ENCODE measurements around the gene COL18A1. TPM values are rescaled to one million over a fixed set of nuclear protein-coding genes. Genes with fewer than 3 reads are reported as not detected.

Gene COL18A1
- total and polyA plus RNA-seq, 4 donors: 97.3 to 963 (median 295) TPM

GRCh38 chr21:45455674-45456583 lies 51.0 kb downstream of the COL18A1 start:
- H3K36me3 ChIP-seq (ENCODE audit: control insufficient read depth in 1 of 2, insufficient read depth in 2 of 2, low read length in 1 of 2): no peaks in the 10 kb centered on the region
- no peaks in the 10 kb centered on the region for H3K9me3 ChIP-seq (ENCODE audit: control insufficient read depth, low read length)
- peak overlapping the region in 1 of 2 donors; percentile 32 for H3K27ac ChIP-seq (ENCODE audit: low read depth in 1 of 2, low read length in 2 of 2)
- no peaks in the 10 kb centered on the region for H3K27me3 ChIP-seq (ENCODE audit: control insufficient read depth in 1 of 2, insufficient read depth in 2 of 2, low read length in 1 of 2)
- intact Hi-C loops (cut with DNase I): no loop called here
- ATAC-seq (ENCODE audit: low FRiP score): peak; percentile 1
- peak overlapping the region in 1 of 2 donors; percentile 5 for H3K4me3 ChIP-seq (ENCODE audit: low read length in 2 of 2)
- DNase-seq: peak; percentile 65 to 80
- peaks cover 0 to 2% of the 10 kb centered on the region in 2 donors for H3K4me1 ChIP-seq (ENCODE audit: control insufficient read depth in 1 of 2, insufficient read depth in 2 of 2, low read length in 2 of 2)
- WGBS, 2 donors: 44 to 47% methylated on average over 44 to 47 of the region's 47 CpGs

GRCh38 chr21:45456584-45457160 lies 51.7 kb downstream of the COL18A1 start:
- ATAC-seq (ENCODE audit: low FRiP score) (no peak), DNase-seq (peak; percentile 45 to 60)
- no peaks in the 10 kb centered on the region for H3K36me3 ChIP-seq (ENCODE audit: control insufficient read depth in 1 of 2, insufficient read depth in 2 of 2, low read length in 1 of 2)
- H3K27me3 ChIP-seq (ENCODE audit: control insufficient read depth in 1 of 2, insufficient read depth in 2 of 2, low read length in 1 of 2): no peaks in the 10 kb centered on the region
- no peak overlapping the region for H3K4me3 ChIP-seq (ENCODE audit: low read length in 2 of 2)
- H3K4me1 ChIP-seq (ENCODE audit: control insufficient read depth in 1 of 2, insufficient read depth in 2 of 2, low read length in 2 of 2): peaks cover 0 to 2% of the 10 kb centered on the region in 2 donors
- 90 to 91% methylated on average over 38 of the region's 38 CpGs for WGBS, 2 donors
- H3K9me3 ChIP-seq (ENCODE audit: control insufficient read depth, low read length): no peaks in the 10 kb centered on the region
- no peak overlapping the region for H3K27ac ChIP-seq (ENCODE audit: low read depth in 1 of 2, low read length in 2 of 2)
- intact Hi-C loops (cut with DNase I): no loop called here

DNA sequence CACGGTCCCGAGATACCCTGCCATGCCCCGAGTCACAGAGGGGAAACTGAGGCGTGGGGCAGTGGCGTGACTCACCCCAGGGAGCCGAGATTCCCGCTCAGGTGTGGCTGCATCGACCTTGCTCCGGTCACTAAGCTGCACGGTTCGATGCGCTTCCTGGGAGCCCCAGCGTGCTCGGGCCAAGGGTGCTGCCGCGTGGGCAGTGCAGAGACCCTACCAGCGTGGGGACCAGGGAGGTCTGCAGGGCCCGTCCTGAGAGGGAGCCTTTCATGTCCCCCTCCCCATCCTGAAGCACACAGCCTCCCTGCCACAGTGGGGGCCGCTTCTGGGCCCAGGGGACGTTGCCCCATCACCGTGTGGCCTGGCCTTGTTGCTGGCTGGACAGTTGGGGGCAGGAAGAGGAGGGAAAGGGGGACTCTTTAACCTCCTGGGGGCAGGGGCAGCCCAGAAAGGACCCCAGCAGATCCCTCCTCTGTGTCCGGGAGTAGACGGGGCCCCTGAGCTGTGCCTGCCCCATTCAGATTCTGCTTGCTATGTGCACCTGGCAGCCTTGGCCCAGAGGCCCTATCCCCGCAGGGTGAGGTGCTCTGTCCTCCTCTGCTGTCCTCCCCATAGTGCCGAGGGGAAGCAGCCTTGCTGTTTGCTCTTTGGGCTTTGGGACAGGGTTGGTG lies 52.3 kb downstream of the COL18A1 start:
- no peaks in the 10 kb centered on the region for H3K27me3 ChIP-seq (ENCODE audit: control insufficient read depth in 1 of 2, insufficient read depth in 2 of 2, low read length in 1 of 2)
- no peaks in the 10 kb centered on the region for H3K36me3 ChIP-seq (ENCODE audit: control insufficient read depth in 1 of 2, insufficient read depth in 2 of 2, low read length in 1 of 2)
- H3K27ac ChIP-seq (ENCODE audit: low read depth in 1 of 2, low read length in 2 of 2): no peak overlapping the region
- intact Hi-C loops (cut with DNase I): no loop called here
- WGBS, 2 donors: 80 to 83% methylated on average over 25 of the region's 25 CpGs
- peaks cover 0 to 2% of the 10 kb centered on the region in 2 donors for H3K4me1 ChIP-seq (ENCODE audit: control insufficient read depth in 1 of 2, insufficient read depth in 2 of 2, low read length in 2 of 2)
- ATAC-seq (ENCODE audit: low FRiP score) (no peak), DNase-seq (peak; percentile 42 to 73)
- no peaks in the 10 kb centered on the region for H3K9me3 ChIP-seq (ENCODE audit: control insufficient read depth, low read length)
- no peak overlapping the region for H3K4me3 ChIP-seq (ENCODE audit: low read length in 2 of 2)

DNA sequence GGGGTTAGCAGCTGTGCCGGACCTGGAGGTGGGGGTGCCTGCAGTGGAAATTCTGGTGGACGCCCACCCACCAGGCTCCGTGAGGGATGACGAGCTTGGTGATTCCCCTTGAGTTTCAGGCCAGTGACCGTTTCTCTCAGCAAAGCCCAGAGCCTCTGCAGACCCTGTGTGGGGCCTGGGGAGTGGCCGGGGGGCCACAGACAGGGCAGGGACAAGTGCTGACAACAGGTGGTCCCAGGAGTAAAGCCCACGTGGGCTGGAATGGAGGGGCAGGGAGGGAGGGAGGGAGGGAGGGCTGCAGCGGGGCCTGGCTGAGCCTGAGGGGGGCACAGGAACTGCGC lies 52.8 kb downstream of the COL18A1 start:
- DNase-seq (no peak), ATAC-seq (ENCODE audit: low FRiP score) (no peak)
- no peaks in the 10 kb centered on the region for H3K27me3 ChIP-seq (ENCODE audit: control insufficient read depth in 1 of 2, insufficient read depth in 2 of 2, low read length in 1 of 2)
- intact Hi-C loops (cut with DNase I): no loop called here
- no peaks in the 10 kb centered on the region for H3K9me3 ChIP-seq (ENCODE audit: control insufficient read depth, low read length)
- H3K4me1 ChIP-seq (ENCODE audit: control insufficient read depth in 1 of 2, insufficient read depth in 2 of 2, low read length in 2 of 2): peaks cover 0 to 2% of the 10 kb centered on the region in 2 donors
- no peak overlapping the region for H3K4me3 ChIP-seq (ENCODE audit: low read length in 2 of 2)
- 32 to 35% methylated on average over 8 to 9 of the region's 9 CpGs for WGBS, 2 donors
- no peak overlapping the region for H3K27ac ChIP-seq (ENCODE audit: low read depth in 1 of 2, low read length in 2 of 2)
- no peaks in the 10 kb centered on the region for H3K36me3 ChIP-seq (ENCODE audit: control insufficient read depth in 1 of 2, insufficient read depth in 2 of 2, low read length in 1 of 2)

DNA sequence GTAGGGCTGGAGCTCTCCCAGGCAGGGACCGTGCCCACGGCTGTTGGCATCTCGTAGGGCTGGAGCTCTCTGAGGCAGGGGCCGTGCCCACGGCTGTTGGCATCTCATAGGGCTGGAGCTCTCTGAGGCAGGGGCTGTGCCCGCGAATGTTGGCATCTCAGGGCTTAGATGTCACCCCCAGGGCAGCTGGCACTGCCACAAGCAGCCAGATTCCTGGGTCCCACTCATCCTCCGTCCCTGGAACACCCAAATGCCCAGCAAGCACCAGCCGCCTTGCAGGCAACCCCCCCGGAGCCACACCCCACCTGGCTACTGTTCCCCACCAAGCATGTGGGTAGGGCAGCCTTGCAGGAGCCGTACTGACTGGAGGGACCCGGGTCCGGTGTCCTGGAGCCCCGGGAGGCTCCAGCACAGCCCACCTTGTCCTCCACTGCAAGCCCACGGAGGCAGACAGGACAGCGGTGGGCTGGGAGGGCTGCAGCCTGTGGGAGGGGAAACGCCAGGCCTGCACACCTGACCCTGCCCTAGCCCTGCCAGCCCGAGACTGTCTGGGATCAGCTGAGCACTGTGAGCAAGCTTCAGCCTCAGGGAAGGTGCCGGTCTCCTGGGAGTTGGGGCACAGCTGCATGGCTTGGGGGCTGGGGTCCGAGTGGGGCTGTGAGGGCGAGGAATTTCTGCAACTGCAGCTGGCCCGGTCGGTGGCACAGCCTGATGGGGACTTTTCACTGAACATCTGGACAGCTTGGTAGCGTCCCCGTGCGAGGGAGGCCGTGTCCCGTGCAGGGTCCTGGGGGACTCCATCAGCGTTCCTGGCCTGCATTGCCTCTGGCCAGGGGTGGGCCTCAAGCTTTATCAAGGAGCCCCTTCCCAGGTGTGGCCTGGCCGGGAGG lies 53.6 kb downstream of the COL18A1 start:
- Histone ChIP-seq H3K4me3 (ENCODE audit: low read length in 2 of 2) (no peak overlapping the region), H3K36me3 (ENCODE audit: control insufficient read depth in 1 of 2, insufficient read depth in 2 of 2, low read length in 1 of 2) (no peaks in the 10 kb centered on the region), H3K27ac (ENCODE audit: low read depth in 1 of 2, low read length in 2 of 2) (no peak overlapping the region), H3K27me3 (ENCODE audit: control insufficient read depth in 1 of 2, insufficient read depth in 2 of 2, low read length in 1 of 2) (no peaks in the 10 kb centered on the region), H3K9me3 (ENCODE audit: control insufficient read depth, low read length) (no peaks in the 10 kb centered on the region), H3K4me1 (ENCODE audit: control insufficient read depth in 1 of 2, insufficient read depth in 2 of 2, low read length in 2 of 2) (peaks cover 0 to 2% of the 10 kb centered on the region in 2 donors)
- ATAC-seq (ENCODE audit: low FRiP score): no peak
- intact Hi-C loops (cut with DNase I): no loop called here
- peak; percentile 44 to 75 for DNase-seq
- 47 to 56% methylated on average over 30 of the region's 30 CpGs for WGBS, 2 donors

GRCh38 chr21:45459171-45460010 lies 54.4 kb downstream of the COL18A1 start:
- 90 to 92% methylated on average over 20 to 23 of the region's 23 CpGs for WGBS, 2 donors
- no peaks in the 10 kb centered on the region for H3K9me3 ChIP-seq (ENCODE audit: control insufficient read depth, low read length)
- H3K4me3 ChIP-seq (ENCODE audit: low read length in 2 of 2): no peak overlapping the region
- no peaks in the 10 kb centered on the region for H3K27me3 ChIP-seq (ENCODE audit: control insufficient read depth in 1 of 2, insufficient read depth in 2 of 2, low read length in 1 of 2)
- ATAC-seq (ENCODE audit: low FRiP score): no peak
- H3K4me1 ChIP-seq (ENCODE audit: control insufficient read depth in 1 of 2, insufficient read depth in 2 of 2, low read length in 2 of 2): peaks cover 0 to 2% of the 10 kb centered on the region in 2 donors
- intact Hi-C loops (cut with DNase I): no loop called here
- no peaks in the 10 kb centered on the region for H3K36me3 ChIP-seq (ENCODE audit: control insufficient read depth in 1 of 2, insufficient read depth in 2 of 2, low read length in 1 of 2)
- H3K27ac ChIP-seq (ENCODE audit: low read depth in 1 of 2, low read length in 2 of 2): peak overlapping the region in 1 of 2 donors; percentile 7
- peak; percentile 43 to 61 for DNase-seq

DNA sequence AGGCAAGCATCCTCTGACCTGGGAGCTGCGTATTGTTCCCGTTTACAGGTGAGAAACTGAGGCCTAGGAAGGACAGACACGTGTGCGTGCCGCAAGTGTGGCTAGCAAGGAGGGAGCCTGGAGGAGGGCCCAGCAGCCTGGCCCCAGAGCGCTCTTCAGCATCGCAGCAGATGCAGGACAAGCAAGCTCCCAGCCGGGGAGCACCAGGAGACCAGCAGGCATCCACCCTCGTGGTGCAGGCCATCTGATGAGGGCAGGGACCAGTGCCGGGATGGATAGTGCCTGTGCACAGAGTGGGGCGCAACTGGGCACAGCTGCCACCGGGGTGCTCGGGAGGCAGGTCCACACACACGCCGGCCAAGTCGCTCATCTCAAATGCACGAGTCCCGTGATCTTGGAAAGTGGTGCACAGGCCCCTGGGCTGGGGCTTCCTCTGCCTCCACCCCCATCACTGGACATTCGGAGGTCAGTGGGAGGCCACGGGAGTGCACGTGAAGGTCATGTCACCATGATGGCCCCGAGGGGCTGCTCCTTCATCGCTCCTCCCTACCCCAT lies 55.1 kb downstream of the COL18A1 start:
- Histone ChIP-seq H3K27me3 (ENCODE audit: control insufficient read depth in 1 of 2, insufficient read depth in 2 of 2, low read length in 1 of 2) (no peaks in the 10 kb centered on the region), H3K27ac (ENCODE audit: low read depth in 1 of 2, low read length in 2 of 2) (peak overlapping the region in 1 of 2 donors; percentile 53), H3K4me1 (ENCODE audit: control insufficient read depth in 1 of 2, insufficient read depth in 2 of 2, low read length in 2 of 2) (peaks cover 0 to 2% of the 10 kb centered on the region in 2 donors), H3K4me3 (ENCODE audit: low read length in 2 of 2) (no peak overlapping the region), H3K9me3 (ENCODE audit: control insufficient read depth, low read length) (no peaks in the 10 kb centered on the region), H3K36me3 (ENCODE audit: control insufficient read depth in 1 of 2, insufficient read depth in 2 of 2, low read length in 1 of 2) (no peaks in the 10 kb centered on the region)
- no peak for ATAC-seq (ENCODE audit: low FRiP score)
- intact Hi-C loops (cut with DNase I): no loop called here
- peak; percentile 41 to 73 for DNase-seq
- 92 to 94% methylated on average over 23 of the region's 23 CpGs for WGBS, 2 donors
